ENCODE results near the gene ZDHHC8.

DNA sequence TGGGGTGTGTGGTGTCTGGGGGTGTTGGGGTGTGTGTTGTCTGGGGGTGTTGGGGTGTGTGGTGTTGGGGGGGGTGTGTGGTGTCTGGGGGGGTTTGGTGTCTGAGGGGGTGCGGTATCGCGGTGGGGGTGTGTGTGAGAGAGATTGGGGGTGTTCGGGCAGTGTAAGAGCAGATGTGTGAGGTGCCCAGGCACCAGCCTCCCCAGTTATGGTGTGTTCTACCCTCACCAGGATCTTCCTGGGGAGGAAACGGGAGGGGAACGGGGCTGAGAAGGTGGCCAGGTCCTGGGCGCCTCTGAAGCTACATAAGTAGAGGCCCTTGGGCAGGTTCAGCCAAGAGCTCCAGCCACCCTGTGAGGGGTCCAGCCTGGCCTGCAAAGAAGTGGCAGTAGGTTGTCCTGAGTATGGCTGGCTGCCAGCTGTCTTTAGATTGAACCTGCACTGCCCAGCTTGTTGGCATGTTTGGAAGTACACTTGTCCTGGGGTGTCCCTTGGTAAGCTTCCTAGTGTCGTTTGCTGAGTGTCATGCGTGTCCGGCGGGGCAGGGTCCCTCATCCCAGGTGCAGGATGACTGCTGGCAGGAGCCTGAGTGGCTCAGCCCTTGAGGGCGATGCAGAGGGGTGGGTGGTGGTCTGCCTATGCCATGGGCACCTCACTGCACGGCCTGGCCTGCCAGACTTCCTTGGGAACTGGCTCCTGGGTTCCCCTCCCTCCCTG lies 8.1 kb upstream of the ZDHHC8 start:
- TF ChIP-seq, protein P1, sequence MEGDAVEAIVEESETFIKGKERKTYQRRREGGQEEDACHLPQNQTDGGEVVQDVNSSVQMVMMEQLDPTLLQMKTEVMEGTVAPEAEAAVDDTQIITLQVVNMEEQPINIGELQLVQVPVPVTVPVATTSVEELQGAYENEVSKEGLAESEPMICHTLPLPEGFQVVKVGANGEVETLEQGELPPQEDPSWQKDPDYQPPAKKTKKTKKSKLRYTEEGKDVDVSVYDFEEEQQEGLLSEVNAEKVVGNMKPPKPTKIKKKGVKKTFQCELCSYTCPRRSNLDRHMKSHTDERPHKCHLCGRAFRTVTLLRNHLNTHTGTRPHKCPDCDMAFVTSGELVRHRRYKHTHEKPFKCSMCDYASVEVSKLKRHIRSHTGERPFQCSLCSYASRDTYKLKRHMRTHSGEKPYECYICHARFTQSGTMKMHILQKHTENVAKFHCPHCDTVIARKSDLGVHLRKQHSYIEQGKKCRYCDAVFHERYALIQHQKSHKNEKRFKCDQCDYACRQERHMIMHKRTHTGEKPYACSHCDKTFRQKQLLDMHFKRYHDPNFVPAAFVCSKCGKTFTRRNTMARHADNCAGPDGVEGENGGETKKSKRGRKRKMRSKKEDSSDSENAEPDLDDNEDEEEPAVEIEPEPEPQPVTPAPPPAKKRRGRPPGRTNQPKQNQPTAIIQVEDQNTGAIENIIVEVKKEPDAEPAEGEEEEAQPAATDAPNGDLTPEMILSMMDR (optimal IDR thresholded peaks at IDR 0.05 in 1 of 3, IDR thresholded peaks at IDR 0.05 in 1 of 3, conservative IDR thresholded peaks at IDR 0.05 in 1 of 3; ENCODE audit: extremely low read depth in 1 of 3, insufficient read depth in 2 of 3, low read length in 3 of 3): no peak
- TF ChIP-seq EZH2 (IDR thresholded peaks at IDR 0.05; ENCODE audit: low read length): no peak
